NCI-H1417 treated with DMSO at 0.1 percent for 48 hours (cell line): ENCODE measurements around the gene SLC16A2.

Experiments
- DNase-seq: peaks from one replicate; lab custom pipeline; 2025; lab: John Stamatoyannopoulos, UW

The SLC16A2 gene

GRCh38 chrX:74536832-74537371 lies 115.6 kb downstream of the SLC16A2 start:
- DNase-seq = no peak

GRCh38 chrX:74540635-74541249 lies 119.4 kb downstream of the SLC16A2 start:
- DNase-seq = no peak

DNA sequence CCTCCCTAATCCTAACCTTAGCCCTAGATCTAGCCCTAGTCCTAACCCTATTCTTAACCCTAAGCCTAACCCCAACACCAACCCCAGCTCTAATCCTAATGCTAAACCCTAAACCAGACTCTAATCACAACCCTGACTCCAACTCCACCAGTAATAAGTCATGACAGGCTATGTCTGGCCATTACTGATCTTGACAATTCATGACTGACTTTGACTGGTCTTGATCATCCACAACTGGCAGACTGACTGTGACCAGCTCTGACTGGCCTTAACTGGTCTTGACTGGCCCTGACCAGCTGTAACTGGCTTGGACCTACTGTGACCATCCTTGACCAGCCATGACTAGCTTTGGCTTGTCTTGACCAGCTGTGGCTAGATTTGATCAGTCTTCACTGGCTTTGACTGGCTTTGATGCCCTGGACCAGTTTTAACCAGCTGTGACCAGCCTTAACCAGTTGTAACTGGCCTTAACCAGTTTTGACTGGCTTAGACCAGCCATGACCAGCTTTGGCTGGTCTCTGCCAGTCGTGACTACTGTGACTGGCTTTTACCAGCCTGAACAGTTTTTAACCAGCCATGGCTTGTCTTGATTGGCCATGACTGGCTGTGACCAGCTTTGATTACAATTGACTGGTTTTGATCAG lies 124.7 kb downstream of the SLC16A2 start:
- DNase-seq = no peak

- no peak for DNase-seq
Observed at GRCh38 chrX:74546984-74547383, 125.7 kb downstream of the SLC16A2 start.

GRCh38 chrX:74550295-74550802 lies 129.1 kb downstream of the SLC16A2 start:
- DNase-seq = no peak

- DNase-seq = no peak
Observed at GRCh38 chrX:74551934-74552333, 130.6 kb downstream of the SLC16A2 start.

DNA sequence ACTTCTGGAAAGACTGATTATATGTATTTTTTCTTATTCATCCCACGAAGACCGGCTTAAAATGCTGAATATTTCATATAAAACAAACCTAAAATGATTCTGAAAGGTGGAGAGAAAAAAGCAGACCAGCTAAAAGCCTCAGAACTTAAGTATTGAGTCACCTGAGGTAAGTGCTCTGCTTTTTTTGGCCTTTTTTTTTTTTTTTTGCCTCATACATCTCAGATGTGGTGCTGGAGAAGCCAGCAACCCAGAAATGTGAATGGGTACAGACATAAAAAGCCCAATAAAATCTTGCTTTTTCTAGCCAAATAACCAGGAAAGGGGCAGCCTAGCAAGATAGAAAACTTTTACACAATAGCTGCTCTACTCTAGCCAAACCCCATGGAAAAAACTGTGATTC lies 136.1 kb downstream of the SLC16A2 start:
- DNase-seq = no peak

DNA sequence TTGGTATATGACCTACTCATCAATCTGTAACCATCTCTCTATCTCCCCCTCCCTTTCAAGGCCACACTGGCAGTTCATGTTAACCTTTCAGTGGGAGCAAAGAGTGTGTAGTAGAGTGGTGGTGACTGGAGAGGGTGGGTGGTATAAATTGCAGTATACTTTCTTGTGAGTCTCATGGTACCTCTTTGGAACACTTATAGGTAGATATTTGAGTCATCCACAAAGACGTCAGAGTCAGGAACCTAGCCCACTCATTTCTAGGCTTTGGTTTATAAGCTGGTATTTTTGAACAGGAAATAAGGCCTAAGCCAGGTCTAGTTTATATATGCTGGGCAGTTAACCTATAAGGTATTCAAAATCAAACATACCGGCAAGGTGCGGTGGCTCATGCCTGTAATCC lies 156.8 kb downstream of the SLC16A2 start:
- DNase-seq = no peak

DNA sequence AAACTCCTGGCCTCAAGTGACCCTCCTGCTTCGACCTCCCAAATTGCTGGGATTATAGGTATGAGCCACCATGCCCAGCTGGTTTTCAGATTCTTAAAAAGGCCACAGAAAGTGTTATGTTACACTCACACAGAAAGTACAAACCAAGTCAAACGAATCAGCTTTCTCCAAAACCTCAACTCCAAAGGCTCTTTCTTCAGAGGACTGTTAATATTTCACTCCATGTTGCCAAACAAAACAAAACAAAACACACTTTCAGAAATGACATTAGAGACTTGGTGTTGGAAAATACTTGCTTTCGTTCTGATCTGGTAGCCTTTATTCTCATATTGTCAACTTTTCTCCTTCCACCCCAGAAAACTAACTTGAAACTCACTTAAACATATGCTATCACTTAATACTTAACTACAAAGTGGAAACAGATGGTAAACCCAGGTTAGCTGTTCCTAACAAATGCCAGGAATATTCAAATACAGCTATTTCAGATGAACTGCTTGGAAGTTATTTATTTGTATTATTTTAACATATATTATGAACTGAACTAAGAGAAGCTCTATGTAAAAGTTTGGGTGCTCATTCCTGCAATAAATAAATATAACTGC lies 158.4 kb downstream of the SLC16A2 start:
- DNase-seq = no peak
